ENCODE results near the gene BMPR1A. TPM values are rescaled to one million over a fixed set of nuclear protein-coding genes. Genes with fewer than 3 reads are reported as not detected.
"Not testable (repeated sequence)": the region's sequence is repeated elsewhere in the genome, so short reads cannot be mapped to it uniquely, and the experiment has no call there.

Gene BMPR1A
- total RNA-seq, 1 experiment from 2014 or later, result 21.4 TPM

DNA sequence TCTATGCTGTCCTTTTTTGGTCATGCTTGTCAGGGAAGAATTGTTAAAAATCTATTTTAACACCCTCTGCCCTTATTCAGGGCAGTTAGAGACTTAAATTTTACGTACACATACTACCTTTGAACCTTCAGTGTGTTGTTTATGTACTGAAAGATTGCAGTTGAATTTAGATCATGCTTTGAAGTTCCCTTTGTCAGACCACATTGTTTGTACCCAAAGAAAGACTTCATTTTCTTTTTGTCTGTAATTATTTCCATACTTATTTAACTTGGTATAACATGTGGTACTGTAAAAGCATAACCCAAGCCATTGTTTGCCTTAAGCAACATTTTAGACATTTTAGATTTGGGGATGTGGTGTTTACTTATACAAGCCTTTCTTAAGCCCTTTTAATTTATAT lies 104.9 kb downstream of the BMPR1A start:
- no peaks in the 10 kb centered on the region for H3K9me3 Mint-ChIP-seq (ENCODE audit: low read depth, unreplicated experiment)
- peaks cover 8% of the 10 kb centered on the region for H3K36me3 Mint-ChIP-seq (ENCODE audit: insufficient read depth, unreplicated experiment)
- no peak overlapping the region for H3K27ac Mint-ChIP-seq (ENCODE audit: unreplicated experiment)

DNA sequence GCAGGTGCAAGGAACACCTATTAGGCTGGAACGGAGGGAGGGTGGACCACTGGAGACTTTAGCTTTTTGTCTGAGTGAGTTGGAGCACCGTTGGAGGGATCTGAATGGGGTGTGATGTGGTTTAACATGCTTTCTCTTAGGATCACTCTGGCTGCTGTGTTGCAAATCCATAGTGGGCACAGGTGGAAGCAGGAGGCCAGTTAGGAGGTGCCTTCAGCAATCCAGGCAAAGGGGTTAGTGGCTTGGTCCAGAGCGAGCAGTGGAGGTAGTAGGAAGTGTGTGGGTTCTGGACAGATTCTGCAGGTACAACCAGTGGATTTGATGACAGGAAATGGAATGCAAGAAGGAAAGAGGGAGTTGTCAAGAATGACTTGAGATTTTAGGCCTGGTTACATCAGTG lies 106.0 kb downstream of the BMPR1A start:
- peaks cover 8% of the 10 kb centered on the region for H3K36me3 Mint-ChIP-seq (ENCODE audit: insufficient read depth, unreplicated experiment)
- CTCF ChIA-PET, result no interaction called here
- no peak overlapping the region for H3K4me3 Mint-ChIP-seq (ENCODE audit: low read depth, unreplicated experiment)
- no TSS peak for BruUV-seq (replicated peaks)
- no peaks in the 10 kb centered on the region for H3K9me3 Mint-ChIP-seq (ENCODE audit: low read depth, unreplicated experiment)
- no peak for DNase-seq
- intact Hi-C loops (cut with micrococcal nuclease; ENCODE audit: unreplicated experiment), result no loop called here
- TF ChIP-seq, protein P1, sequence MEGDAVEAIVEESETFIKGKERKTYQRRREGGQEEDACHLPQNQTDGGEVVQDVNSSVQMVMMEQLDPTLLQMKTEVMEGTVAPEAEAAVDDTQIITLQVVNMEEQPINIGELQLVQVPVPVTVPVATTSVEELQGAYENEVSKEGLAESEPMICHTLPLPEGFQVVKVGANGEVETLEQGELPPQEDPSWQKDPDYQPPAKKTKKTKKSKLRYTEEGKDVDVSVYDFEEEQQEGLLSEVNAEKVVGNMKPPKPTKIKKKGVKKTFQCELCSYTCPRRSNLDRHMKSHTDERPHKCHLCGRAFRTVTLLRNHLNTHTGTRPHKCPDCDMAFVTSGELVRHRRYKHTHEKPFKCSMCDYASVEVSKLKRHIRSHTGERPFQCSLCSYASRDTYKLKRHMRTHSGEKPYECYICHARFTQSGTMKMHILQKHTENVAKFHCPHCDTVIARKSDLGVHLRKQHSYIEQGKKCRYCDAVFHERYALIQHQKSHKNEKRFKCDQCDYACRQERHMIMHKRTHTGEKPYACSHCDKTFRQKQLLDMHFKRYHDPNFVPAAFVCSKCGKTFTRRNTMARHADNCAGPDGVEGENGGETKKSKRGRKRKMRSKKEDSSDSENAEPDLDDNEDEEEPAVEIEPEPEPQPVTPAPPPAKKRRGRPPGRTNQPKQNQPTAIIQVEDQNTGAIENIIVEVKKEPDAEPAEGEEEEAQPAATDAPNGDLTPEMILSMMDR (IDR thresholded peaks at IDR 0.05; ENCODE audit: unreplicated experiment), result no peak
- no peaks in the 10 kb centered on the region for H3K27me3 Mint-ChIP-seq (ENCODE audit: unreplicated experiment)
- H3K27ac Mint-ChIP-seq (ENCODE audit: unreplicated experiment), result no peak overlapping the region
- H3K4me1 Mint-ChIP-seq (ENCODE audit: low read depth, unreplicated experiment), result peaks cover 9% of the 10 kb centered on the region

More for the DNA sequence above, 104.9 kb downstream of the BMPR1A start:
- DNase-seq, result no peak
- BruUV-seq (replicated peaks), result no TSS peak
- peaks cover 9% of the 10 kb centered on the region for H3K4me1 Mint-ChIP-seq (ENCODE audit: low read depth, unreplicated experiment)
- intact Hi-C loops (cut with micrococcal nuclease; ENCODE audit: unreplicated experiment), result no loop called here
- no peaks in the 10 kb centered on the region for H3K27me3 Mint-ChIP-seq (ENCODE audit: unreplicated experiment)
- CTCF ChIA-PET, result no interaction called here
- TF ChIP-seq, protein P1 (IDR thresholded peaks at IDR 0.05; ENCODE audit: unreplicated experiment), result no peak
- no peak overlapping the region for H3K4me3 Mint-ChIP-seq (ENCODE audit: low read depth, unreplicated experiment)

DNA sequence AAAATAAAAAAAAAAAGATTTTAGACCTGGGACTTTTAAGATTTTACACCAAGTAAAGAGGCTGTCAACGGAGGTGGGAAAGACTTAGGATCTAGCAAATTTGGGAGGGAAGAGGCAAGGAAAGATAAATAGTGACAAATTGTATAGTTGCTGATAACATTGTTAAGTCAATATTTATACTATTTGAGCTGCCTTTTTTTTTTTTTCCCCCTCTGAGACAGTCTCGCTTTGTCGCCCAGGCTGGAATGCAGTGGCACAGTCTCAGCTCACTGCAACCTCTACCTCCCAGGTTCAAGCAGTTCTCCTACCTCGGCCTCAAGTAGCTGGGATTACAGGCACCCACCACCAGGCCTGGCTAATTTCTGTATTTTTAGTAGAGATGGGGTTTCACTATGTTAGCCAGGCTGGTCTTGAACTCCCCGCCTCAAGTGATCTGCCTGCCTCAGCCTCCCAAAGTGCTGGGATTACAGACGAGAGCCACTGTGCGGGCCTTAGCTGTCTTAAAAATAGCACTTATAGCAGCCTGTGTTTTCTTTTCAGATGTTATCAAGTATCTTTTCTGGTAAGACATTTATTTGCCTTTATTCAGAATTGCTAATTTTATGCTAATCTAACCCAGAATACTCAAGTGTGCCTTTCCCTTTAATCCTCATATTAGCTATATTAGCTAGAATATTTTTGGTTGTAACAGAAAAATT lies 106.5 kb downstream of the BMPR1A start:
- Mint-ChIP-seq H3K27me3 (ENCODE audit: unreplicated experiment) (no peaks in the 10 kb centered on the region), H3K4me1 (ENCODE audit: low read depth, unreplicated experiment) (peaks cover 9% of the 10 kb centered on the region), H3K4me3 (ENCODE audit: low read depth, unreplicated experiment) (no peak overlapping the region), H3K27ac (ENCODE audit: unreplicated experiment) (no peak overlapping the region), H3K9me3 (ENCODE audit: low read depth, unreplicated experiment) (no peaks in the 10 kb centered on the region), H3K36me3 (ENCODE audit: insufficient read depth, unreplicated experiment) (peaks cover 8% of the 10 kb centered on the region)
- intact Hi-C loops (cut with micrococcal nuclease; ENCODE audit: unreplicated experiment), result no loop called here
- DNase-seq, result no peak
- CTCF ChIA-PET, result no interaction called here
- BruUV-seq (replicated peaks), result no TSS peak
- TF ChIP-seq, protein P1 (IDR thresholded peaks at IDR 0.05; ENCODE audit: unreplicated experiment), result no peak

DNA sequence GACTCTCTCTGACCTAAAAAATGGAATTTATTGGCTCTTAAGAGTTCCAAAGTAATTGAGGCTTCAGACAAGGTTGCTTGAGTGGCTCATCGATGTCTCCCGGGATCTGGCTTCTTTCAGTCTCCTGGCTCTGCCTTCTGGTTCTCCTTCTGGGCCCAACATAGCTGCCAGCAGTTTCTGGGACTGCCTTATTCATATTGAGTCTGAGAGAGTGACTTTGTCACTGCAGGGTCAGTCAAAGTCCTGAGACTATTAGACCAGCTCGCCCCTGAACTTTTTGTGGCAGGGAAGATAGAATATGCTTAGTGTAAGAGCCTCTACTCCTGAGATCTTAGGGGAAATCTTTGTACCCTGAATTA lies 107.0 kb downstream of the BMPR1A start:
- Mint-ChIP-seq H3K4me3 (ENCODE audit: low read depth, unreplicated experiment) (no peak overlapping the region), H3K4me1 (ENCODE audit: low read depth, unreplicated experiment) (peaks cover 9% of the 10 kb centered on the region), H3K27ac (ENCODE audit: unreplicated experiment) (no peak overlapping the region), H3K36me3 (ENCODE audit: insufficient read depth, unreplicated experiment) (peaks cover 8% of the 10 kb centered on the region), H3K9me3 (ENCODE audit: low read depth, unreplicated experiment) (no peaks in the 10 kb centered on the region), H3K27me3 (ENCODE audit: unreplicated experiment) (no peaks in the 10 kb centered on the region)
- no TSS peak for BruUV-seq (replicated peaks)
- DNase-seq, result no peak
- intact Hi-C loops (cut with micrococcal nuclease; ENCODE audit: unreplicated experiment), result no loop called here
- CTCF ChIA-PET, result no interaction called here
- TF ChIP-seq, protein P1 (IDR thresholded peaks at IDR 0.05; ENCODE audit: unreplicated experiment), result no peak

DNA sequence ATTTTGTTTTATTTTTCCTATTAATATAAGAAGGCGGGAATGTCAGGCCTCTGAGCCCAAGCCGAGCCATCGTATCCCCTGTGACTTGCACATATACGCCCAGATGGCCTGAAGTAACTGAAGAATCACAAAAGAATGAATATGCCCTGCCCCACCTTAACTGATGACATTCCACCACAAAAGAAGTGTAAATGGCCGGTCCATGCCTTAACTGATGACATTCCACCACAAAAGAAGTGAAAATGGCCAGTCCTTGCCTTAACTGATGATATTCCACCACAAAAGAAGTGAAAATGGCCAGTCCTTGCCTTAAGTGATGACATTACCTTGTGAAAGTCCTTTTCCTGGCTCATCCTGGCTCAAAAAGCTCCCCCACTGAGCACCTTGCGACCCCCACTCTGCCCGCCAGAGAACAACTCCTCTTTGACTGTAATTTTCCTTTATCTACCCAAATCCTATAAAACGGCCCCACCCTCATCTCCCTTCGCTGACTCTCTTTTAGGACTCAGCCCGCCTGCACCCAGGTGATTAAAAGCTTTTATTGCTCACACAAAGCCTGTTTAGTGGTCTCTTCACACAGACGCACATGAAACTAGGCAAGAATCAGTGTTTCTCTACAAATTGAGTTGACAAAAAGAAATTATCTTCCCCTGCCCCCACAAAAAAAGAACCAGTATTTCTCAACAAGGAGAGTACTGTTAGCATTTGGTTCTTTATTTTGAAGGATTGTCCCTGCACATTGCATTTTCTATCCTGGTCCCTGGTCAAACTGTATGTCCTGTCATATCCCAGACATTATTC lies 108.8 kb downstream of the BMPR1A start:
- H3K27me3 Mint-ChIP-seq (ENCODE audit: unreplicated experiment); H3K9me3 Mint-ChIP-seq (ENCODE audit: low read depth, unreplicated experiment); H3K36me3 Mint-ChIP-seq (ENCODE audit: insufficient read depth, unreplicated experiment); intact Hi-C loops (cut with micrococcal nuclease; ENCODE audit: unreplicated experiment); H3K4me1 Mint-ChIP-seq (ENCODE audit: low read depth, unreplicated experiment); BruUV-seq (replicated peaks); CTCF ChIA-PET; H3K4me3 Mint-ChIP-seq (ENCODE audit: low read depth, unreplicated experiment); DNase-seq: not testable (repeated sequence)
- peak overlapping the region; percentile 19 for H3K27ac Mint-ChIP-seq (ENCODE audit: unreplicated experiment)

Measured in Calu3 (cell line).